Uterus (tissue), 4 donors: Measurements from ENCODE around the gene ZMYND10. TPM values are rescaled to one million over a fixed set of nuclear protein-coding genes. Genes with fewer than 3 reads are reported as not detected.

Experiments
- DNase-seq, 2 donors: peaks; one replicate each; pipeline ENCODE4 v3.0.0-alpha.2; 2019 to 2020
- H3K27ac ChIP-seq, 2 donors: fragments of 200-600 bp; sonication (generic); 1 replicate in 1 of 2; 2 replicates in 1 of 2; pipeline ENCODE4 v1.5.1; 2016 to 2018
- H3K27me3 ChIP-seq, 2 donors: fragments of 200-600 bp; sonication (generic); one replicate each; pipeline ENCODE4 v1.5.1; 2018 to 2019; ENCODE audit warnings: control low read depth in 1 of 2
- H3K36me3 ChIP-seq, 2 donors: fragments of 200-600 bp; sonication (generic); one replicate each; pipeline ENCODE4 v1.5.1; 2019; ENCODE audit warnings: control low read depth in 1 of 2
- H3K4me1 ChIP-seq, 2 donors: fragments of 200-600 bp; sonication (generic); one replicate each; pipeline ENCODE4 v1.5.1; 2018 to 2019; ENCODE audit warnings: control low read depth in 1 of 2
- H3K4me3 ChIP-seq, 2 donors: fragments of 200-600 bp; sonication (generic); 1 replicate in 1 of 2; 2 replicates in 1 of 2; pipeline ENCODE4 v1.5.1; 2018 to 2019; ENCODE audit warnings: mild to moderate bottlenecking in 1 of 2
- H3K9me3 ChIP-seq, 2 donors: fragments of 200-600 bp; sonication (generic); one replicate each; pipeline ENCODE4 v1.5.1; 2019; ENCODE audit warnings: control low read depth in 1 of 2
- CTCF ChIP-seq, 4 experiments: fragments of 200-600 bp in 2 of 4; fragments of 450-650 bp in 2 of 4; sonication (generic) in 2 of 4; IDR thresholded peaks; one replicate each; pipeline ENCODE4 v1.5.1; 2016 to 2019; ENCODE audit warnings: antibody characterized with exemption in 4 of 4, mild to moderate bottlenecking in 2 of 4, moderate library complexity in 1 of 4
- POLR2A ChIP-seq, 2 donors: fragments of 450-650 bp; IDR thresholded peaks; one replicate each; pipeline ENCODE4 v1.6.1; 2016; ENCODE audit warnings: antibody characterized with exemption in 2 of 2, mild to moderate bottlenecking in 1 of 2, moderate library complexity in 1 of 2
- intact Hi-C: fragments of 100-400 bp; cut with DNase I; formaldehyde crosslinking; loops from one replicate; pipeline ENCODE4 v1.15.1; 2023; ENCODE audit warnings: low total_unique reads
- total RNA-seq, 4 donors: library from RNA; depleted of rRNA in 3 of 4; stranded (reverse); fragments of >200 nt in 3 of 4; gene quantifications; one replicate each; pipeline versions ENCODE4 v1.1.0 to v1.2.4, GENCODE V29; 2014 to 2023
- donor health status: DM: yes; HTN: yes; CAD: no.

Gene ZMYND10
- total RNA-seq, 4 donors from 2014 or later, result 1.5 to 11.4 (median 4.9) TPM

GRCh38 chr3:50337175-50337861 is 8.2 kb downstream of the ZMYND10 start:
- H3K9me3 ChIP-seq, result no peaks in the 10 kb centered on the region
- intact Hi-C loops, result no loop called here

GRCh38 chr3:50336452-50337174 is 8.9 kb downstream of the ZMYND10 start:
- peak overlapping the region; percentile 65 to 79 for H3K4me3 ChIP-seq
- no peaks in the 10 kb centered on the region for H3K36me3 ChIP-seq
- peaks cover 4 to 6% of the 10 kb centered on the region in 2 donors for H3K4me1 ChIP-seq

More at GRCh38 chr3:50337175-50337861, 8.2 kb downstream of the ZMYND10 start:
- Histone ChIP-seq H3K4me3 (peak overlapping the region; percentile 65 to 79), H3K27me3 (no peaks in the 10 kb centered on the region), H3K4me1 (peaks cover 4 to 6% of the 10 kb centered on the region in 2 donors), H3K27ac (peak overlapping the region; percentile 94 to 99), H3K36me3 (no peaks in the 10 kb centered on the region)
- TF ChIP-seq CTCF (IDR thresholded peaks at IDR 0.05) (peak in 1 of 4 experiments; percentile 2), POLR2A (IDR thresholded peaks at IDR 0.05) (peak; percentile 93 to 95)
- DNase-seq, result peak; percentile 99 to 100

GRCh38 chr3:50334339-50335075 is 11.0 kb downstream of the ZMYND10 start:
- Histone ChIP-seq H3K4me1 (peaks cover 4 to 6% of the 10 kb centered on the region in 2 donors), H3K4me3 (no peak overlapping the region), H3K27ac (peak overlapping the region; percentile 94 to 99), H3K36me3 (no peaks in the 10 kb centered on the region), H3K9me3 (no peaks in the 10 kb centered on the region), H3K27me3 (no peaks in the 10 kb centered on the region)
- TF ChIP-seq CTCF (IDR thresholded peaks at IDR 0.05), result no peak
- no peak for TF ChIP-seq POLR2A (IDR thresholded peaks at IDR 0.05)
- no peak for DNase-seq
- intact Hi-C loops, result no loop called here

More at GRCh38 chr3:50336452-50337174, 8.9 kb downstream of the ZMYND10 start:
- peak overlapping the region; percentile 94 to 99 for H3K27ac ChIP-seq
- no peaks in the 10 kb centered on the region for H3K9me3 ChIP-seq
- intact Hi-C loops, result no loop called here
- no peak for DNase-seq
- TF ChIP-seq POLR2A (IDR thresholded peaks at IDR 0.05) (no peak), CTCF (IDR thresholded peaks at IDR 0.05) (no peak)
- no peaks in the 10 kb centered on the region for H3K27me3 ChIP-seq

- intact Hi-C loops, result no loop called here
- H3K4me3 ChIP-seq, result no peak overlapping the region
These were observed 11.7 kb downstream of the ZMYND10 start for GRCh38 chr3:50333744-50334328.

More at GRCh38 chr3:50333744-50334328, 11.7 kb downstream of the ZMYND10 start:
- Histone ChIP-seq H3K36me3 (no peaks in the 10 kb centered on the region), H3K4me1 (peaks cover 4% of the 10 kb centered on the region in 2 donors), H3K9me3 (no peaks in the 10 kb centered on the region), H3K27ac (peak overlapping the region; percentile 94 to 99), H3K27me3 (no peaks in the 10 kb centered on the region)
- TF ChIP-seq CTCF (IDR thresholded peaks at IDR 0.05) (no peak), POLR2A (IDR thresholded peaks at IDR 0.05) (peak in 1 of 2 donors; percentile 25)
- DNase-seq, result peak in 1 of 2 donors; percentile 67
